Mammary epithelial cell (primary cell): Measurements from ENCODE around the gene MAP3K4.

Experiments
- EZH2 ChIP-seq: IDR thresholded peaks from 2 replicates; pipeline ENCODE4 v1.6.1; 2012; ENCODE audit warnings: low read length, inconsistent platforms, borderline replicate concordance
- TF ChIP-seq, protein P1 (sequence below), 2 donors: IDR thresholded peaks in 1 of 2; conservative IDR thresholded peaks in 1 of 2; 2 replicates each; pipeline ENCODE4 v1.5.1; 2011 to 2012; ENCODE audit warnings: inconsistent platforms in 2 of 2, low read length in 2 of 2, mild to moderate bottlenecking in 2 of 2, control low read depth in 1 of 2, low read depth in 1 of 2; ENCODE audit not compliant: insufficient read depth in 1 of 2; ENCODE audit errors: extremely low read depth in 1 of 2

DNA sequence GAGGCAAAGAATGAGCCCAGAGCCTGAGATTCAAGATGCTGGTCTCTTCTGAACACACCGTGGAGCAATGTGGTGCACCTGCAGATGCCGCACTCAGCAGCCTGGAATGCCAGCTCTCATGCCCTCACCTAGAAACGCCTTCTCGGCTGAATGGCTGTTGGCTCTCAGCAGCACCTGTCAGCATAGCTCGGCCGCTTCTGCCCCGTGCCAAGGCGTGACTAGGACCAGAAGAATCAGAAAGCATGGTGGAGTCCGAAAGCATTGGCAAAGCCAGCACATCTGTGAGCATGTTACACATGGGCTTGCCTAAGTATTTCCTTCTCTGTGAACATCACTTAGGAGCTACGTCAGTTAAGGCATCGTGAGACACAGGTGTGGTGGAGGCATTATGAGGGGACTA, 140.8 kb downstream of the MAP3K4 start:
- TF ChIP-seq, protein P1, sequence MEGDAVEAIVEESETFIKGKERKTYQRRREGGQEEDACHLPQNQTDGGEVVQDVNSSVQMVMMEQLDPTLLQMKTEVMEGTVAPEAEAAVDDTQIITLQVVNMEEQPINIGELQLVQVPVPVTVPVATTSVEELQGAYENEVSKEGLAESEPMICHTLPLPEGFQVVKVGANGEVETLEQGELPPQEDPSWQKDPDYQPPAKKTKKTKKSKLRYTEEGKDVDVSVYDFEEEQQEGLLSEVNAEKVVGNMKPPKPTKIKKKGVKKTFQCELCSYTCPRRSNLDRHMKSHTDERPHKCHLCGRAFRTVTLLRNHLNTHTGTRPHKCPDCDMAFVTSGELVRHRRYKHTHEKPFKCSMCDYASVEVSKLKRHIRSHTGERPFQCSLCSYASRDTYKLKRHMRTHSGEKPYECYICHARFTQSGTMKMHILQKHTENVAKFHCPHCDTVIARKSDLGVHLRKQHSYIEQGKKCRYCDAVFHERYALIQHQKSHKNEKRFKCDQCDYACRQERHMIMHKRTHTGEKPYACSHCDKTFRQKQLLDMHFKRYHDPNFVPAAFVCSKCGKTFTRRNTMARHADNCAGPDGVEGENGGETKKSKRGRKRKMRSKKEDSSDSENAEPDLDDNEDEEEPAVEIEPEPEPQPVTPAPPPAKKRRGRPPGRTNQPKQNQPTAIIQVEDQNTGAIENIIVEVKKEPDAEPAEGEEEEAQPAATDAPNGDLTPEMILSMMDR (conservative IDR thresholded peaks at IDR 0.05 in 1 of 2, IDR thresholded peaks at IDR 0.05 in 1 of 2; ENCODE audit: extremely low read depth in 1 of 2, insufficient read depth in 1 of 2, low read depth in 1 of 2, low read length in 2 of 2), result no peak
- no peak for TF ChIP-seq EZH2
